Stimulated activated CD4-positive, alpha-beta T cell treated with anti-CD3 and anti-CD28 coated beads, Interleukin-1b, Interleukin-23, amount 100 ng/mL, for 24 hours (primary cell): Measurements from ENCODE around the gene TULP1.

Source experiments
- DNase-seq, 4 experiments: peaks; one replicate each; pipeline ENCODE4 v3.0.0-alpha.2; 2020; ENCODE audit warnings: low read depth in 4 of 4, low spot score in 1 of 4

Gene TULP1

DNA sequence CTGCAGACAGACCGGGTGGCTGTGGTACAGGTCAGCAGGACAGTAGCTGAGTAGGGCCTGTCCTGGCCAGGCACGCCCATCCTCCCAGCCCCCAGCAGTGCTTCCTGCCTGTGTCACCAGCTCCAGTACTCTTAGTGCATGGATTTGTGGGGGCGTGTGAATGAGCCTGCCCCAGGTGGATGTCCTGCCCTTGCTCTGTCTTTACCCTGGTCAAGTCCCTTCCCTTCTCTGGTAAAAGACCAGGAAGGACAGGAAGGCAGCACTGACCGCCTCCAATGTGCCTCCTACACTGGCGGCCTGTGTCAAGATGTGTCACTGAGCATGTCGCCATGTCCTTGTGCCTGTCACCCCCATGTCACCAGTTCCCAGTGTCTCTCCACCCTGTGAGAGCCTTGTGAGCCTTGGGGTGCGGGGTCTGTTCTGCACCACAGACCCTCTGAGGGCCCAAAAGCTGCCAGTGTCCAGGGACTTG lies 27.7 kb downstream of the TULP1 start:
- DNase-seq, result no peak

DNA sequence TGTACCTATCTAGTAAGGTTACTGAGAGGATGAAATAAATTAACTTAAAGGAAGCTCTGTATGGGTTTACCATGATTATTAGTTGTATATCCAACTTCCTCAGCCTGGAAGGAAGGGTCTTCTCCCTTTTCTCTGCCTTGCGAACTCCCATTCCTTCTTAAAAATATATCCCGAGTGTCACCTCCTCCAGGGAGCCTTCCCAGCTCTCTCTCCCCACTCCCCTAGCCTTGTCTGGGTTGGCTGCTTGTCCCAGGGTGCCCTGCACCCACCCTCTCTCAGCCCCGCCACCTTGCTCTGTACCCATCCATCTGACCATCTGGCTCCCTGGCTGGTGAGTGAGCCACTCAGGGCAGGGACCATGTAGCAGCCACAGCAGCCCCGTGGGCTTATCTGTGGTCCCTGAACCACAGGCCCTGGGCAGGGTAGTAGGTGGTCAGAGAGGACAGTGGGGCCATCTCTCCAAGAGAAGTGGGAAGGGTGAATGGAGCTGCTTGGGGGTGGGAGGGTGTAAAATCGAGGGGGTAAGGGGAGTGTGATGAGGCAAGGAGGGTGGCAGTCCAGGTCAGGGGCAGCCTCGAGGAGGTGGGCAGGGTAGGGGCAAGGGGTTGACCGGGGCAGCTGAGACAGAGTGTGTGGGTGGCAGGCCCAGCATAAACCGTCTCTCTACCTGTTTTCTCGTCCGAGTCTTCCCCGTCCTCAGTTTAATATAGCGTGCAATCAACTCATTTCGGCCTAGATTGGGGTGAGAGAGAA lies 28.6 kb downstream of the TULP1 start:
- no peak for DNase-seq

DNA sequence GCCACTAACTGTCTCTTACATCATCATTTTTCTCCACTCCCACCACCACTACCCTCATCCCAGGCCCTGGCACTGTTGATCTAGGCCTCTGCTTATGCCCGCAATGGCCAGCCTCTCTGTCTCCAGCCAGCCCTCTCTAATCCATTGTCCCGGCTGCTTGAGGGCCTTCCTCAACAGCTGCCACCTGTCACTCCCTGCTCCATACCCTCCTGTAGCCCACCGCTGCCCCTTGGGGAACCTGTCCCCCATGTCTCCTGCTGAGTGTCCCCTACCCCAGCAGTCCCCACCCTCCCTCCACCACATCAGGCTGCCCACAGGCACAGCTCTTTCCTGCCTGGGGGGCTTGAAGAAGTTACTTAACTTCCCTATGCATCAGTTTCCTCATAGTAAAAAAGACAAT lies 29.2 kb downstream of the TULP1 start:
- no peak for DNase-seq

DNA sequence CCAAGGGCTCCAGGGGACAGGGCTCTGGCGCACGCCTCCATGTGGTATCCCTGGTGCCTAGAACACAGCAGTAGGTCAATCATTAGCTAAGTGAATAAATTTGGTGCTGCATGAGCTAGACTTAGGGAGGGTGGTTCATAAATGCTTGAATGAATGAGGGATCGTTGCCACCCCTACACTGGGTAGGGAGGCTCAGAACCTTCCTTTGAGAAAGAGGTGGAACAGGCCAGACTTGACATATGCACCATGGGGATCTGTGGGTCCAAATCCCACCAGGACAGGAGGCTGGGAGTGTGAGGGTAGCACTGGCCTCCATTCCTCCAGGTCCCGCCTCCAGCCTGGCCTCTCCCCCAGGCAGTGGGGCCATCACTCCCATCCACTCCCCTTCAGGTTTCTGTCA lies 29.6 kb downstream of the TULP1 start:
- DNase-seq, result no peak

DNA sequence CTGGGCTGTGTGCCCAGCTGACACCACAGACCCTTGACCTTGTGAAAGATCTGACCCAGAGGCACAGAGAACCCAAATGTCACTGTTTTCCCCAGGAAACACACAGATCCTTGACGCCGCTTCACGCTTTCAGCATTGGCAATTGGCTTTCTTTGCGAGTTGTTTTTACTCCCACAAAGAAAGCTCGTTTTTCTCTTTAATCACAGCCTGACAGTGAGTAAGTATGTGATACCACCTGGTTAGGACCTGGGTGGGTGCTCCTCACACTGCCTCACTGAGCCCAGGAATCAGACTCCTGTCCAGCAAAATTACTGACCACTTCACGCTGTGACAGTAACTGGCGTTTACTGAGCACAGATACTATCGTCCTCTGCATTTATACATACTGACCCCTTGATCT lies 31.5 kb downstream of the TULP1 start:
- DNase-seq, result no peak

DNA sequence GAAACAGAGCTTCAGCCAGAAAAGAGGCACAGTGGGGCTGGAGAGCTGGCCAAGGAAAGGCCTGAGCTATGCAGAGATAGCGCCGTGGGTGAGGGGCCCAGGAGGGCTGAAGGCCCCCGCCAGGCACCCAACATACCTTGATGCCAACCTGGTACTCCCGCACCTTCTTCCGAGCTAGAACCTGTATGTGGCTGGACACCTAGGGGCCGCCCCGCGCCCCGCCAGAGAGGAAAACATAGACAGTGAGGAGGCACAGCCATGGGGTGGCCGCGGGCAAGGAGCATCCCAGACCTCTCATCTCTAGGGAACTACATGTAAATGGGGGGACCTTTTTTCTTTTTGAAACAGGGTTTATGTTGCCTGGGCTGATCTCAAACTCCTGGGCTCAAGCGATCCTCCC lies 32.5 kb downstream of the TULP1 start:
- no peak for DNase-seq

DNA sequence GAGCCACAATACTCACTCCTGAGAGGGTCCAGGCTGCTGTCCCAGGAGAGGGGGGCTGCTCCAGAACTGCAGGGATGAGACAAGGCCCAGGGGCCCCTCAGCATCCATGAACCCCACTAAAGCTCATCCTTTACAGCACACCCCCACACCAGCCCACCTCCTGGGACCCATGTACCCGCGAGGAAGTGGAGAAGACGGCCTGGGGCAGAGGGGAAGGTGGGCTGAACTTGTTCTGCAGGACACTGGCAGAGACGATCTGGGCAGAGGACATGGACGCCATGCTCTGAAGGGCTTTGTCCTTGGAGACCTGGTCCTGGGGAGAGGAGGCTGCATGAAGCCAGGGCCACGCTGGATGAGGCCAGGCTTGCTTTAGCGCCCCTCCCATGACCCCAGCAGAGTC lies 34.4 kb downstream of the TULP1 start:
- no peak for DNase-seq

DNA sequence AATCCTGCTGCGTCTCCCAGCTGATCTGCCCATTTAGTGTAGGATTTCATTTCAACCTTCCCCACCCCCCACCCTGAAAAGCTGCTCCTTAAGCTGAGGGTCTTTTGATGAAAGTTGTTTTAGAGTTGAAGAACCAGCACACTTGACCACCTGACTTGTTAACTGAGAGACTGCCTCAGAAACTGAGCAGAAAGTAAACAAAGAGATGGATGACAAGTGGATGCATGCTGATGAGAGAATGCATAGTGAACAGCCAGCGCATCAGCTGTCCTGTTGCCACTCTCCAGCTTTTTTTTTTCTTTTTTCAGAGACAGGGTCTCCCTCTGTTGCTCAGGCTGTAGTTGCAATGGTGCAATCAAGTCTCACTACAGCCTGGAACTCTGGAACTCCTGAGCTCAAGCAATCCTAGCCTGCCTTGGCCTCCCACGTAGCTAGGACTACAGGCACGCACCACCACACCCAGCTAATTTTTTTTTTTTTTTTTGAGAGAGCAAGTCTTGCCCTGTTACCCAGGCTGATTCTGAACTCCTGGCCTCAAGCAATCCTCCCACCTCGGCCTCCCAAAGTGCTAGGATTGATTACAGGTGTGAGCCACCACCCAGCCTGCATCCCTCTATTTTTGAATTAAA lies 35.0 kb downstream of the TULP1 start:
- DNase-seq, result no peak

DNA sequence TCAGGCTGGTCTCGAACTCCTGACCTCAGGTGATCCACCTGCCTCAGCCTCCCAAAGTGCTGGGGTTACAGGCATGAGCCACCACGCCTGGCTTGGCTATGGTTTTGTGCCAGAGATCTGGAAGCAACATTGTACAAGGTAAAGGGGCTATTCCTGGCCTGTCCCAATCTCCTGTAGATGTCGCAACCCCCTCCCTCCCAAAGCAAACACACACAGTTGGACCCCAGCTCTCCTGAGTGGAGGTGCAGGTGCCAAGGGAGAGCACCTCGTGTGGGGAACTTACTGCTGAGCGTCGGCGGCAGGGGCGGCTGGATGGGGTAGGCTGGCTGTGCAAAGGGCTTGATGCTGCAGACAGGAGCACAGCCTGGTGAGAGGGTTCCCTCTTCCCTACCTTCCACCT lies 35.7 kb downstream of the TULP1 start:
- DNase-seq, result no peak

DNA sequence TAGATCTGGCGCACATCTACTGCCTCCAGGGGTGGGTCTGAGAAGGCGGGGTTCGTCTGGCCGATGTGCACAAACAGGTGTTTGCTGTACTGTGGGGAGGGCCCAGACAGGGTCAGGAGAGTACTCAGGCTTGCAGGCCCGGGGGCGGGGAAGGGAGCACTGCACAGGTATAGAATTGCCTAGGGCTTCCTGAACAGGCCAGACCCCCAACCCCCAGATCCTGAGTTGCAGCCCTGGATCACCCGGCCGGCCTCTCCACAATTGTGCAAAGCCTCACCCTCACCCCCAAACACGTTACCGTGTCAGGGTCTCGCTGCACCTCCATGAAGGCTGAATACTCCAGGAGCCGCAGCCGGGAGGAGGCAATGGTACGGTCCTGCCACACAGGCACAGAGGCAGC lies 36.7 kb downstream of the TULP1 start:
- no peak for DNase-seq

DNA sequence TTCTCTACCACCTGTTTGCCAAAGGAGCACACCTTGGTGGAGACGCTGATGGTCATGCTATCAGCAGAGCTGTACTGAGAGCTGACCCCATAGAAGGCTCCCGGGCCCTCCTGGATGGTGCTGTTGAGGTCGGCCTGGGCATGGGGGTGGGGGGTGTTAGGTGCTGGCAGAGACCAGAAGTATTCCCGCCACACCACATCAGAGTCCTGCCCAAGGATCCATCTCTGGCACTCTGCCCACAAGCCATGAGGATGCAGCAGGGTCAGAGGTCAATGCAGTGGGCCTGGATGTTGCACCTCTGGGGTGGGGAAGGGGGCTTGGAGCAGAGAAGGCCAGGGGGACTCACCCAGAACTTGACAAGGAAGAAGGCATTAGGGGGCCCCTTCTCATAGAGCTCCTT lies 37.1 kb downstream of the TULP1 start:
- DNase-seq, result no peak

DNA sequence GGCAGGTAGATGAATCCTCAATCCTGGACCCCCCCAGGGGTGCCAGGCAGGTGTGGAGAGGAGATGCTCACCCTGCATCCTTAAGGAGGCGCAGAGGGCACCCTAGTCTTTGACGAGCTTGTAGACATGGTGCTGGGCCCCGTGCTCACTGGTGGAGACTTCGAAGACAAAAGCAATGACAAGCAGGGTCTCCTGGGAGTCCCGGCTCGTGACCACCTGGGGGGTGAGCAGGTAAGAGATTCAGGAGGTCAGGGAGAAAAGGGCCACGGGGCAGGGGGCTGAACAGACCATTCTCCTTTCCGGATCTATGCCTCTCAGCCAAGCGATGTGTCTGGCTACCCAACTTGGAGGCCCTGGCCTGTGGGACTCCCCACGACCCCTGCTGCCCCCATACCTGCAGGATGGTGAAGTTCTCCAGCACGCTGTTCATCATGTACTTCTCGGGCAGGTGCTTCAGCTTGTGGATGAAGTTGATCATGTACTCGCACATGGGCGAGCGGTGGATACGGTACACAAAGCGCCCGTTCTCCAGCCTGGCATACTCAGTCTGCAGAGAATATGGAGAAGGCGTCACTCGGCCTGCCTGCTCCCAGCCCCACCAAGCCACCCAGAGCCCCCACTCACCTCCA lies 37.6 kb downstream of the TULP1 start:
- no peak for DNase-seq

DNA sequence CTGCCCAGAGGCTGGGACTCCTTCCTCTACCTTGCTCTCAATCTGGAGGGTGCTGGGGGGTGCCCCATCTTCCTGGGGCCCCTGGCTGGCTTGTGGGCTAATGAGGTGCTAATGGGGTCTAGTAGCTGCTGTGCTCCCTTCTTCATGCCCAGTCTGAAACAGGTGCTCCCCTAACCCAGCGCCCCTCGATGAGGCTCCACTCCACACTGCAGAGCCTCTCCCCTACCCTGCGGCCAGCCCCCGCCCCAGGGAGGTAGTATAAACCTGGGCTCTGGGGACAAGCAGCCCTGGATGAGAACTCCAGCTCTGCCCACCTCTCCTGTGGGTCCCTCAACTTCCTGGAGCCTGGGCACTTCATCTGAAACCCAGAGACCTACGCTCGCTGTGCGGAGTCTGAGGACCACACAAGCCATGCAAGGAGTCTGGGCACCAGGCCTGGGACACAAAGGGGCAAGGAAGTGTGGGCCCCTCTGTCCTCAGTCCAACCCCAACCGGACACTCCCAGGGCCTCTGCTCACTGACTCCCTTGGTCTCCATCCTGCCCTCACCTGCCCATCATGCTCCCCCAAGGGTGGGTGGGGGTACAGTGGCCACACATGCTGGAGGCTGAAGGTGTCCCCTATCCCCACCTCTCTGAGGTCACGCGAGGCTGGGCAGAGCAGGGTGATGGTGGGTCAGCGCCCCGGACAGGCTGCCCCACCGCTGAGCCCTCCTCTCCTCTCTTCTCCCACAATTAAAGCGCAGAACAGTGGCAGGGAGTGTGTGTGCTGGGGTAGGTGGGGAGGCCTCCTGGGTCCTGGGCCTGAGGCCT lies 38.4 kb downstream of the TULP1 start:
- no peak for DNase-seq

DNA sequence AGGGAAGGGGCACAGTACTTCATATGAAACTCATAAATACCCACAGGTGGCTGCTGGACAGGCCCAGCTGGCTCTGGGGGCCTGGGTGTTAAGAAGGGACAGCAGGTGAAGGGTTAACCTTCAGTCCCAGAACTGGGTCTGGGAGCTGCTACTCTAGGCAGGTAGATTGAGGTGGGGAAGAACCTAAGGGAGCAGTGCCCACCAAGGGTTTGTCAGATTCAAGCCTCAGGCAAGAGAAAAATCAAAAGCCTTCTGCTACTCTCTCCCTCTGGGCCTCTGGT lies 38.9 kb downstream of the TULP1 start:
- DNase-seq, result no peak

DNA sequence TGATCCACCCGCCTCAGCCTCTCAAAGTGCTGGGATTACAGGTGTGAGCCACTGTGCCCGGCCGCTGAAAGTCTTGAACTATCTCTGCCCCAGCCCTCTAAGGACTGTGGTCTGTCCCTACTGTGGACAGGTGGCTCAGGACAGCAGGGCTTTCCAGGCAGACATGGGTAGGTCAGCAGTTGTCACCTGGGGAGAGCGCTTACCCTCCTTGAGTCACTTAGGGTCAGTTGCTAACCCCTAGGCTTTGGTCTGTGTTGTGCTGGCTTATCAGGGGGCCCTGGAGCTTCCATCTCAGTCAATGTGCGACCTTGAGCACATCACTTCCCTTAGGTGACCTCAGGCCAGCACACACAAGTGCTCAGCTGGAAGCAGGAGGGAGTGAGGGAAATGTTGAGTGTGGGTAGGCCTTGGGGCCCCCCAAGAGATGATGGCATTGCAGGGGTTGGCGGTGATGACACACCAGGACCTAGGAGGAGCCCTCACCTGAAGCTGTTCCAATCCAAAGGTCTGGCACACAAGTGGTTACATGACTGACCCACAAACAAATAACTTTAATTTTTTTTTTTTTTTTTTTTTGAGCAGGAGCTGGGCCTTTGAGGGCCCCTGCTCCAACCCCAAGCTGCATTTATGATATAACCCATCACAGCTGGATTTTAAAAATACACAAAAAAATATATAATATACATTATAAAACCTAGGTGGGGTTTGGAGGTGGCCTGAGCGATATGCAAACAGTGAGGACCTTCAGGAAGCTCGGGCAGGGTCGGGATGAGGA lies 39.4 kb downstream of the TULP1 start:
- DNase-seq, result no peak

DNA sequence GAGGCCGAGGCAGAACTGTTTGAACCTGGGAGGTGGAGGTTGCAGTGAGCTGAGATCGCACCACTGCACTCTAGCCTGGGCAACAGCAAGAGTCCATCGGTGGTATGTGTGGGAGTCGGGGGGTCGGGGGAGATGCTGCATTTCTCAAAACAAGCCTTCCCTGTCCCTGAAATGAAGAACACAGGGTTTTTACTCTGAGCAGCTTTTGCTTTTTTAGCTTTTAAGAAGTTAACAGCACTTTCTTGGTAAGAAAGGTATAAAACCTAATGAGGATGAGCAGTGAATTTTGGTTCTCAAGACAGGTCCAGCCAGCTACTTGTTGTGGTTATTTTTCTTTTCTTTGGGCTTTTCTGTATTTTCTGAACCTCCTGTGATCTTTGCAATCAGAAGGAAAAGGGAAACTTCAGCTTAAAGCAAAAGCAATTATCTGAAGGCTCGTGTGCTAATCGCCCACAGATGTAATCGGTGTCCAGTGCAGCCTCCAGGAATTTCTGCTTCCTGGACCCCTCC lies 40.8 kb downstream of the TULP1 start:
- no peak for DNase-seq

DNA sequence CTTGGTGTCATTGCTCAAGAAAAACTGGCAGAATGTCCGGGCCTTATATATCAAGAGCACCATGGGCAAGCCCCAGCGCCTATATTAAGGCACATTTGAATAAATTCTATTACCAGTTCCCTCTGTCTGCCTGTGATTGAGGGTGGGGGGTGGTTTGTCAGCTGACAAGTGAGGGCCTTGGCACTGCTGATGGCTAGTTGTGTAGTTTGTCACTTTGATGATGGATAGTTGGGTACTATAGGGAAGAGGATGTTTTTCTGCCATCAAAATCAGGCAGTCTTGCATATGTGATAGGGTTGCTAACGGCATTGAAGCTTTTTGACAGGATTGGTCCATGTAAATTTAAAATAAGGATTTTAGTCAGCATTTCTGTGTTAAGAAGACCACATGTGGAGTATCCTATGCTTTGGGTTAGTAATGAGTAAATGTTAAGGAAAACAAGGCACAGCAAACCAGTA lies 42.0 kb downstream of the TULP1 start:
- DNase-seq, result no peak

DNA sequence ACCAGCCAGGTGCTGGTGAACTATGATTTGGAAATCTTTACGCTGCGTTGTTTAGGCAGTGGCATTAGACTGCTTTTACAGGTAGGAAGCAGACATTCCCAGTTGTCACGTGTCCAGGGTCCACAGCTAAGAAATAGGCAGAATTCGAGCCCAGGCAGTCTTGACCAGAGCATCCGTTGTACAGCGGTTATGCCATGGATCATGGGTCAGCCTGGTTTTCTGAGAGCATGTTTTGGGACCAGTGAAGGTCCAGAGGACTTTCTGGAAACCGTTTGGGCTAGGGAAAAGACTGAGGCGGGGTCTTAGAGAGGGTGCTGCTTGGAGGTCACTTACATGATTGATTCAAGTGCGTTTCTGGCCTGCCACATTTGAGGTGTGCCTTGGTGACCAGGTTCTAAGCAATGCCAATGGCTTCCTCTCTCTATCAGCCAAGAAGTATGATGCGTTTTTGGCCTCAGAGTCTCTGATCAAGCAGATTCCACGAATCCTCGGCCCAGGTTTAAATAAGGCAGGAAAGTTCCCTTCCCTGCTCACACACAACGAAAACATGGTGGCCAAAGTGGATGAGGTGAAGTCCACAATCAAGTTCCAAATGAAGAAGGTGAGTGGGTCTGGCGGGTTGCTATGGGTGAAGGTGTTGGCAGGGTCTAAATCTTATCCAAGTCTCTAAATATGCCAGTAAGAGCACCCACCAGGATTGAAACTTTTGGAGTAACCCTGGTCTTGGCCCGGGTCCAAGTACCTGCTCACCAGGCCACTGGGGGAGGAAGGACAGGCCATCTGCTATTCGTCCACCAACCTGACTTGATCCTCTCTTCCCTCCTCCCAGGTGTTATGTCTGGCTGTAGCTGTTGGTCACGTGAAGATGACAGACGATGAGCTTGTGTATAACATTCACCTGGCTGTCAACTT lies 42.7 kb downstream of the TULP1 start:
- DNase-seq, result peak in 1 of 4 experiments; percentile 12

DNA sequence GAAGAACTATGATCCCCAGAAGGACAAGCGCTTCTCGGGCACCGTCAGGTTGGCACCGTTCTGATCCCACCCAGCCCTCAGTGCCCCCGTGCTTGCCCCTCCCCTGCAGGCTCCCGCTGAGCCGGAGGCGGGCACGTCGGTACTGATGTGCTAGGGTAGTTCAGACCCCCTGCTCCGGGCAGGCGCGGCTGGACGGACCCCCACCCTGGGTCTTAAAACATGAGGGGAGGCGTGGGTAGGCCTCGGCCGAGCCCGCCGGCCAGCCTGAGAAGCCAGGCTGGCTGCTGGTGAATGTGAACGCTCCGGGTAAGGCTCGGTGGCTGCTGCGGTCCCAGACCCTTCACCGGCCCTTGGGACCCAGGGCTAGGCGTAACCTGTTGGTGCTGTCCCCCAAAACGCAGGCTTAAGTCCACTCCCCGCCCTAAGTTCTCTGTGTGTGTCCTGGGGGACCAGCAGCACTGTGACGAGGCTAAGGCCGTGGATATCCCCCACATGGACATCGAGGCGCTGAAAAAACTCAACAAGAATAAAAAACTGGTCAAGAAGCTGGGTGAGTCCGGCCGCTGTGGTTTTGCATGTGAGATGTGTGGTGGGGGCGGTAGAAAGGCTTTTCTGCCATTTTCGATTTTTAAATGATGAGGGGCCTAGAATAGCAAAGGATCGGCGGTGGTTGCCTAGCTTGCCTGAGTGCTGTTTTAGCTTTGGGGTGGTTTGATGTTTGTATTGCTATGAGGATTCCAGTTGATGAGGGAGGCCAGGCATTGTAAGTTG lies 43.5 kb downstream of the TULP1 start:
- no peak for DNase-seq
